HG02588 (cell line): Measurements from ENCODE around the gene CCL4.
"Not testable (repeated sequence)": the region's sequence is repeated elsewhere in the genome, so short reads cannot be mapped to it uniquely, and the experiment has no call there.

Experiments used
- ATAC-seq: cut with Tn5 transposase; IDR thresholded peaks from one replicate; pipeline ENCODE4 v1.9.1; 2021; ENCODE audit warnings: mild to moderate bottlenecking, moderate library complexity; ENCODE audit not compliant: unreplicated experiment

The CCL4 gene

DNA sequence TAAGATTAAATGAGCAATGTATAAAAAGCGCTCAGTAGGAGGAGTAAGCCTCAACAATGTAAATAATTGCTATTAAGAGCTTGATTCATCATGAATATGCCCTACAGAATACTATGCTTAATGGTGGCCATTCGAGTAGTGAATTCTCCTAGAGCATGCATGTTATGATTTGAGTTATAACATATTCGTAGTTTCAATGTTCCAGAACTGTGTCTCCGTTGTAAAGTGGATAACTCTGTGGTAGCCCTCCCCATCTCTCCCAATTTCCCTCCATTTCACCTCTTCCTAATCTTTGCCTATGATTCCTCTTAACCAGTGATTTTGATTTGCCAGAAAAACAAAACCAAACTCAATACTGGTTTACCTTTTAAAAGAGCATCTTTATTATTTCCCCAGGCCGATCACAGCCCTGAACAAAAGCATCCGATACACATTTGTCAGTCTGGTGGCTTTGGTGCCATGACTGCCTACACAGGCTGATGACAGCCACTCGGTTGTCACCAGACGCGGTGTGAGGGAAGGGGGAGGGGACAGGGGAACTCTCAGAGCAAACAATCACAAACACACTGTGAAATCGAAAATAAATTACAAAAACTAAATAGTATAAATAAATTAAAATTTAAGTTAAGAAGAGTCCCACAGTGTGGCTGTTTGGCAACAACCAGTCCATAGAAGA lies 15.6 kb upstream of the CCL4 start:
- ATAC-seq: not testable (repeated sequence)

DNA sequence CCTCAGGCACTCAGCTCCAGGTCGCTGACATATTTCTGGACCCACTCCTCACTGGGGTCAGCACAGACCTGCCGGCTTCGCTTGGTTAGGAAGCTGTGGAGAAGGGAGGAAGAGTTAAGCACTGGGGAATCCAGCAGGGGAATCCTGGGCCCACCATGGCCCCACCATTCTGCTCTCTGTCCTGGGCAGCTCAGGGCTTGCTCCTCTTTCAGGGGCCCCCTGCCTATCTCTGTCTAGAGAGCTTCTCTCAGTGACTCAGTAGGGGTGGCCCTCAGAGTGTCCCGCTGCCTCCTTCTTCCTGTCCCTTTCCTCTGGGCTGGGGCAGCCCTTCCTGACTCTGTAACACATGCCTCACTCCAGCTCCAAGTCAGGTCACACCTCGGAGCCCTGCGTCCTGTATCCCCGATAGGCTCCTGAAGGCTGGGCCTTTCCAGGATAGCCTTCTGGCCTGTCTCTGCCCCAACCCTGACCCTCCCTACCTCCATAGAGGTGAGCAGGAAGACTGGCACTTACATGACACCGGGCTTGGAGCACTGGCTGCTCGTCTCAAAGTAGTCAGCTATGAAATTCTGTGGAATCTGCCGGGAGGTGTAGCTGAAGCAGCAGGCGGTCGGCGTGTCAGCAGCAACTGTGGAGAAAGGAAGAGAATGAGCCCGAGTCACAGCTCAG lies 14.8 kb upstream of the CCL4 start:
- ATAC-seq: no peak

GRCh38 chr17:36089339-36089865 lies 14.2 kb upstream of the CCL4 start:
- ATAC-seq: no peak

- ATAC-seq: peak; percentile 61
These were observed 13.5 kb upstream of the CCL4 start, which contains the start of gene CCL3 for GRCh38 chr17:36089888-36090836. Gene CCL3, minus strand, starts transcription at chr17:36090143. Its CDS starts 85 bp downstream, at chr17:36090058.

DNA sequence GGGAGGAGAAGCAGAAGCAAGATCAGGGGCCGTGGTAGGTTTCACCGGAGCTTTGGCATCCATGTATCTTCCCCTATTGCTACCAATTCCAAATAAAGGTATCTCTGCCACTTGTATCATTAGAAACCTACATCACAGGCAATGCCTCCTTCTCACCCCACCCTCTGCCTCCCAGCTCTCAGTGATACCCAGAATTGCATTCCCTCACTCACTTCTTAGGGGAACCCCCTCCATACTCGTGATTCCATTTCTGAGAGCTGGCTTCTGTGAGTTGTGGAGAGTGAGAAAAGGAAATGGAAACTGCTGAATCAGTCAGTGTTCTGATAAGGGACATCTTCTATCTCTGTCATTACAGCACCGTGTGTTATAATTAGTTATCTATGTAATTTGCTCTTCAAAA lies 11.4 kb upstream of the CCL4 start:
- ATAC-seq: no peak

DNA sequence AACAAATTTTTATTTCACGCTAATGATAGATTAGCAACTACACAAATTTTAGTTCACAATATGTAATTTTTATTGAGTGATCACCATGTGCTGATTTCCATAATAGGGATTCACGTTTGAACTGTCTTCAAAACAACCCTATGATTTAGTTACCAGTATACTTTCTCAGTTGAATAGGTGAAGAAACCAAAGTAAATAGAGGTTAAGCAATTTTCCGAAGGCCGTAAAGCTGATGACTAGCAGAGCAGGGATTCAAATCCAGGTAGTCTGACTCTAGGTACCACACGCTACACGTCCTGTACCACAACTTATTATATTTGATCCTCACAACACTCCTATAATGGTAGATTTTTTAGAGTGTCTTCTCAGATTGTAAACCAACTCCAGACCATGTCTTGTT lies 10.9 kb upstream of the CCL4 start:
- not testable (repeated sequence) for ATAC-seq

DNA sequence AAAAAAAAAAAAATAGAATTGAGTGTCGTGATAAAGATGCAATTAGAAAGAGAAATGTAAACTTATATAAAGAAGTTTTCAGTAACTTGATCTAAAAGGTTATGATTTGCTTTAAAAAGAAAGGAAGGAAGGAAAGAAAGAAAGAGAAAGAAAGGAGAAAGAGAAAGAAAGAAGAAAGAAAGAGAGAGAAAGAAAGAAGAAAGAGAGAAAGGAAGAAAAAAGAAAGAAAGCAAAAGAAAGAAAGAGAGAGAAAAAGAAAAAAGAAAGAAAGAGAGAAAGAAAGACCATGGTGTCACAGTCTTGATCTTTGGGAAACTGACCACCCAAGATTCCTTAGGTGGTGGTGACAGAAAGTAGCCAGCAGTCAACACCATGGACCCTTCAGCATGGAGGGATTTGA lies 9.4 kb upstream of the CCL4 start:
- no peak for ATAC-seq

DNA sequence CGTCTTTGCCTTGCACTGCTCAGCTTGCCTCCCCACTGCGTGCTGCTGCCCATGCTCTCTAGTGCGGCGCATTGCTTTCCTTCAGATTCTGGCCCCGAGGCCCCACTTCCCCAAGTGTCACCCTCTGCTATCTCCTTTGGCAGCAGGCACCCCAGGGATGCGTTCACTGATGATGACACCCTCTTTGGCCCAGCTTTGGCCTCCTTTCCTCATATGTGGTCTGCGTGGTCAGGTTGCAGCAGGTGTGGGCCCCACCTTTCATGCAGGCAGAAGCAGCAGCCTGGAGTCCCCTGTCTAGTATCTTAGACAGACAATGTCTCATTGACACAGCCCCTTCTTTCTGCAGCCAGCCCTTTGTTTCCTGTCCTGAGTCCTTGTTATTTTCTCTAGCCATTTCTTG lies 8.9 kb upstream of the CCL4 start:
- no peak for ATAC-seq

DNA sequence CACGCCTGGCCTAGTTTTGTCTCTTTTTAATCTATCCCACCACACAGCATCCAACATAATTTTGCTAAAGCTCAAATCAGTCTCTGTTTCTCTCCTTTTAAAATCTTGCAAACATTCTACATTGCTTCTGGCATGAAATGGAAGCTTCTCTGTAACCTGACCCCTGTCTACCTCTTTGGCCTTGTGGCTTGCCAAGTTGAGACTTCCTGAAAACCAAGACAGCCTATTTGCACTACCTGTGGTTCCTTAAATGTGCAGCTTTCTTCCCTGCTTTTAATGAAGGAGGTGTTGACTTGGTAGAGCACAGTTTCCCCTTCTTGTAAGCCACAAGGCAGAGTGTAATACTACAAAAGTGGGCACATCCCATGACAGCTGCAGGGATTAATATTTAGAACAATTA lies 7.6 kb upstream of the CCL4 start:
- no peak for ATAC-seq

DNA sequence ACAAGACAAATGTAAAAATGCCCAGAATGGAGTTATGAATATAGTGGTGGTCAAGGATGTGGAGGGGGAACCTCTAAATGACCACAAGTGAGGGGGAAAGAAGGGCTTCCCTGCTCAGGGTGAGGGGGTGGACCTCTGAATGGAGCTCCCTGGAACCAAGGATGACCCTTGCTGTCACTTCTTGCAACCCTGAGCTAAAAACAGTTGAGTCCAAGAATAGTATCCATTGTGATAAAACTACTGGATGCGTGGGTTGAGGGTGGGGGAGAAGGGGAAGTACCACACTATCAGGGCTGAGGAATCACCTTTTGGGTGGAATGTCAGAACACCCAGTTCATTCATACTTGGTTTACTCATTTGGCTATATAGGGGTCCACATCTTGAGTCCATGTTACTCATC lies 4.6 kb upstream of the CCL4 start:
- not testable (repeated sequence) for ATAC-seq

DNA sequence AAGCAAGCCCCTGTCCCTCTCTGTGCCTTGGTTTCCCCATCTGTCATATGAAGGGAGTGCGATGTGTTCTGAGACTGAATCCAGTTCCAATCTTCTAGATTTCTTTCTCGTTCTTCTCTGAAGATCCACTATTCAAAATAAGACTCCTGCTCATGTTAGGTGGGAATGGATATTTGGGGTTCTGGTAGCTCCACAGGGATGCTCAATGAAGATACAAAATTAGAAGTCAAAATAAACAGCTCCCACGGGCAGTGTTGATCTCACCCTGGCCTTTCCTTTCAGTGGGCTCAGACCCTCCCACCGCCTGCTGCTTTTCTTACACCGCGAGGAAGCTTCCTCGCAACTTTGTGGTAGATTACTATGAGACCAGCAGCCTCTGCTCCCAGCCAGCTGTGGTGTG lies 619 bp downstream of the CCL4 start:
- ATAC-seq: not testable (repeated sequence)

DNA sequence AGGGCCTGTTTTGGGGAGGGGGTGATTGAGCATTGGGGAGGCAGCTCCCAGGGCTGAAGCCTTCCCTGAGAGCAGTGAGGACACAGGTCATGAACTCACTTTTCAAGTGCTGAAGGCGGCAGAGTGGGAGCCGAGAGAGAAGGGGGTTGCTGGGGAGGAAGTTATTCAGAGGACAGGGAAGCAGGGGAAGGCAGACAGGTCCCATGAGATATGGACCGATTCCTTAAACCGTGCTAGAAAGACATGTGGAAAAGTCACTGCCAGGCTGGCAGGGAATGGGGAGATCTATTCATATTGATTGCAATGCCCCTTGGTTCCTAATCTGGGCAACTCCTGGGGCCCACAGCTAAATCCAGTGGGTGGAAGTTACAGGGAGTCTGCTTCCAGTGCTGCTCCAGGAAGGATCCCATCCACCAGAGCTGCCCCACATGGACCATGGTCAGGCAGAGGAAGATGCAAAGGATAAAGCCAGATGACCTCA lies 1.1 kb downstream of the CCL4 start:
- ATAC-seq: no peak

- no peak for ATAC-seq
These were observed 2.3 kb downstream of the CCL4 start for GRCh38 chr17:36105781-36106492.

- no peak for ATAC-seq
These were observed 2.8 kb downstream of the CCL4 start for GRCh38 chr17:36106493-36106835.

DNA sequence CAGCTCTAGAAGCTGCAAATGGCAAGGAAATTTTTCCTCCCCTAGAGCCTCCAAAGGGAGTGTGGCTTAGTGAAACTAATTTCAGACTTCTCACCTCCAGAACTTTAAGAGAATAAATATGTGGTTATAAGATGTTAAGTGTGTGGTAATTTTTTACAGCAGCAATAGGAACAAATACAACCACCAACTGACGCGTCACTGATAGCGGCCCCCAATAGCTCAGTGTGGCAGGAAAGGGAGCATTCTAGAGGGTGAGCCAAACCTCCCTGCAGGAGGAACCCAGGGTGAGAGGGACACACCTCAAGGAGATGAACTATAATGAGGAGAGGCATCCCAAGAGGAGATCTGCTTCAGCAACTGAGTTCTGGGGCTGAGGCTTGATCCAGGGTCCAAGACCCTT lies 4.0 kb downstream of the CCL4 start:
- no peak for ATAC-seq

DNA sequence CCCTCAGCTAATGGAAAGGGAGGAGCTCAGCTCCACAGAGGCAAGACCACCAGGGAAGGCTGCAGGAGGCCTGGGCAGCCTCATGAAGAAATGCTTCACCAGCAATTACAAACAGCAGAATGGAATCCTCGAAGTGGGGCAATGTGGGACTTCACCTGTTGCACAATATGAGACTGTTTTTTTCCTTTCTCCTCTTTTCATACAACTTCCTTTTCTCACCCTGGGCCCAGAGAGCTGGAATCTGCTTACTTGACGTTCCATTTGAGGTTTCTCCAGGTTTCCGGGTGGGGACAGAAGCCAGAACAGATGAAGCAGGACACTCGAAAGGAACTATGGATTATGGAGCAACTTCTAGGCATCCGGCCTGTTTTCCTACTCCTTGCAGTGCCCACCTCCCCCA lies 4.6 kb downstream of the CCL4 start:
- not testable (repeated sequence) for ATAC-seq

DNA sequence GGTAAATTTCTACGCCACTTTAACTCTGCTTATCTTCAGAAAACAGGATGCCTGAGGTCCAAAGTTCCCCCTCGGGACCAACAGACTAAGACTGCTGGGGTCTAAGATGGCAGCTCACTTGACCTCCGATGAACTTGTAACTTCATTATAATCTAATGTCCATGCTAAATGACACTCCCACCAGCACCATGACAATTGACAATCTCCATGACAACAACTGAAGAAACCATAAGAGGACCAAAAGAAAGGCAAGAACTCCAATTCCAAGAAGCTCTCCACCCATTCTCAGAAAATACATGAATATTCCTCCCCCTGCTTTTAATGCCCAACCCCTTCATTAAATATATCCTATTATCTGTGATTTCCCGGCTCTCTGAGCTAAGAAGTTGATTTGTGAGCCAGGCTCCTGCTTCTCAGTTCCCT lies 7.5 kb downstream of the CCL4 start:
- no peak for ATAC-seq

DNA sequence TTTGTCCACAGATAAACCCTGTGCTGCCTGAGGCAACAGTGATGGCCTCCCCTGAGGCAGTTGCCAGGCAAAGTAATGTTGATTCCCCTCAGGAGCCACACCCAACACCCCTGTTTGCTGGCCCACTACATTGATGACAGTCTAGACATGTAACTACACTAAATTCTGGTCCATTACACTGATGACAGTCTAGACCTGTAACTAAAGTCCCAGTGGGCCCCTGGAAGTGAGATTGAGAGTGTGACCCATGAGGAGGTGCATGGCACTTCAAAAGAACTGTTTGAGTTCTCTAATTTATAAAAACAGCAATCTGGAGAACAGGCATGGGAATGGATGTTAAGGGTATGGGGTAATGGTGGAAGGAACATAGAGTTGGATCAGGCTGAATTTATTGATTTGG lies 8.9 kb downstream of the CCL4 start:
- ATAC-seq: no peak

GRCh38 chr17:36113131-36113530 lies 9.5 kb downstream of the CCL4 start:
- ATAC-seq: not testable (repeated sequence)

DNA sequence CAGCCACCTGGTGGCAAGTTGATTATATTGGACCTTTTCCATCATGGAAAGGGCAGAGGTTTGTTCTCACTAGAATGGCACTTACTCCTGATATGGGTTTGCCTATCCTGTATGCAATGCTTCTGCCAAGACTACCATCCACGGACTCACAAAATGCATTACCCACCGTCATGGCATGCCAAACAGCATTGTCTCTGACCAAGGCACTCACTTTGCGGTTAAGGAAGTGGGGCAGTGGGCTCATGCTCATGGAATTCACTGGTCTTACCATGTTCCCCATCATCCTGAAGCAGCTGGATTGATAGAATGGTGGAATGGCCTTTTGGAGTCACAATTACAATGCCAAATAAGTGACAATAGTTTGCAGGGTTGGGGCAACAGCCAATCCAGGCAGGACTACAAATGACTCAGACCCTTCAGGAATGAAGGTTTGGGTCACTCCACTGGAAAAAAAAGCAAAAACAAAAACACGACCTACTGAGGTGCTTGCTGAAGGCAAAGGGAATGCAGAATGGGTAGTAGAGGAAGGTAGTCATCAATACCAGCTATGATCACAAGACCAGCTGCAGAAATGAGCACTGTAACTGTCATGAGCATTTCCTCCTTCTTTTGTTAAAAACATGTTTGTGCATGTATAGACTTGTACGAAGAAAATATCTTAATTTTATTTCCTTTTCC lies 11.5 kb downstream of the CCL4 start:
- ATAC-seq: not testable (repeated sequence)
